HG02938 (cell line): Measurements from ENCODE around the gene TEX2.
"Not testable (repeated sequence)": the region's sequence is repeated elsewhere in the genome, so short reads cannot be mapped to it uniquely, and the experiment has no call there.

Experiments used
- ATAC-seq: cut with Tn5 transposase; IDR thresholded peaks from one replicate; pipeline ENCODE4 v1.9.1; 2021; ENCODE audit warnings: mild to moderate bottlenecking, moderate library complexity; ENCODE audit not compliant: unreplicated experiment

The TEX2 gene

DNA sequence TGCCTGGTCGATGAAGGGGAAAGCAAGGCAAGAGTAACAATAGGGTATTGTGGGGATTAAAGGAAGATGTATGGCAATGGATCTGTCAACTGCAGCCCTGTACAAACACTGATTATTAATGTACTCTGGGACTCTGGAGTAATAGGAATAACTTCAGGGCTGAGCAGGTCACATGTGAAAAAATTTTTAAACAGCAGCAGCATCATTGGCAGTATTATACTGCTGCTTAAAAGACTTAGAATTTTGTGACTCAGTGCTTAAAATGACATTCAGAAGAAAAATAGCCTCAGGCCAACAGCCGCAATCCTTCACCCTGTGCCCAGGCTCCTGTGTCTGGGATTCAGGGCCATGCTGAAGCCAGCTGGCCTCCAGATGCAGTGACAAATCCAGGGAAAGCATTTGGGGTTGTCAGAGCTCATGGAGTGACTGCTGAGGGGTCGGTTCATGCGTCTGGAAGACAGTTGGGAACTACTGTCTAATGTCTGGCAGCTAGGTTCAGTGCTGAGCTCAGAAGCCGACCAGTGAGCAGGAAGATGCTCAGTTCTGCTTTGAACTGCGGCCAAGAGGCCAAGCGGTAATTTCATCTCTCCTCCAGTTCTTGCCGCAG lies 22.2 kb downstream of the TEX2 start:
- ATAC-seq = no peak

DNA sequence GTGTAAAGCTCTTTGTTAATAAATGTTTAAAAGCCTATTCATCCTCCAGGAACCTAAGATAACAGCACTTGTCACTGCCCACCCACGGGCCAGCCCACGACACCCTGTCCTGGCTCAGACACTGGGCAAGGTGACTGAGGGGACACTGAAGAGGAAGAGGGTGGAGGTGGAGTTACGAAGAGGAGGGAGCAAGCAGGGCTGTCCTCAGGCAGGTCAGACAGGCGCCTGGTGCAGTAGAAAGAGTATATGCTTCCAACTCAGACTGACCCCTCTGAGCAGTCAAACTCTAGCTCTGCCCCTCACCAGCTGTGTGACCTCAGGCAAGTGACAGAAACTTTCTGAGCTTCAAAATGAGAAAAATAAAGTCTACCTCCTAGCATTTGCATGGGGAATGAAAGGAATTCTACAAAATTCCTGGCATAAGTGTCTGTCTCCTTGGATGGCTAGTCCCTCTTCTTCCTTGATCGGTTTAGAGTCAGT lies 22.8 kb downstream of the TEX2 start:
- no peak for ATAC-seq

DNA sequence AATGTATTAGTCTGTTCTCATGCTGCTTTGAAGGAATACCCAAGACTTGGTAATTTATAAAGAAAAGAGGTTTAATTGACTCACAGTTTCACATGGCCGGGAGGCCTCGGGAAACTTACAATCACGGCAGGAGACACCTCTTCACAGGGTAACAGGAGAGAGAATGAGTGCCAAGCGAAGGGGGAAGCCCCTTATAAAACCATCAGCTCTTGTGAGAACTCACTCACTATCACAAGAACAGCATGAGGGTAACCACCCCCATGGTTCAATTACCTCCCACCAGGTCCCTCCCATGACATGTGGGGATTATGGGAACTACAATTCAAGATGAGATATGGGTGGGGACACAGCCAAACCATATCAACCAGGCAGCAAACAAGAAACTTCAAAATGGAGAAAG lies 24.6 kb downstream of the TEX2 start:
- not testable (repeated sequence) for ATAC-seq

DNA sequence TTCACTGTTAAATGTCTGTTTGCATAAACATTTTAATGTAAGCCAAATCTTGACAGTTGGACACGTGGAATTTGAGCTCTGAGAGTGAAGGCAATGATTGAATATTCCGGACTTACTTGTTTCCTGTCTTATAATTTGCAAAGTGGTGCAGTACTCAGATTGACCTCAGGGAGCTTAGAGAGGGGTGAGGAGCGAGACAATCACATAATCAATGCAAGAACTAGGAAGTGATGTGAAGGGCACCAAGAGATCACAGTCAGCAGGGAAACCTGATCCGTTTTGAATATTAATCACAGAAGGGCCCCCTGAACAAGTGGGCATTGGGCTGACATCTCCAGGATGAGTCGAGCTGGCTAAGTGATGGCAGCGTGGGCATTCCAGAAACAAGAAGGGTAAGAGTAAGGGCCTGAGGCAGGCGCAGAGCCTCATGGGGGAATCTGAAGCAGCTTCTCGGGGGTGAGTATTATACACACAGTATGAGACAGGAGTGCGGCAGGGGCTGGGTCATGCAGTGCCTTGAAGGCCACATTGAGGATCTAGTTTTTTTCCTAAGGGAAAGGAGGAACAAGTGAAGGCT lies 26.1 kb downstream of the TEX2 start:
- no peak for ATAC-seq

DNA sequence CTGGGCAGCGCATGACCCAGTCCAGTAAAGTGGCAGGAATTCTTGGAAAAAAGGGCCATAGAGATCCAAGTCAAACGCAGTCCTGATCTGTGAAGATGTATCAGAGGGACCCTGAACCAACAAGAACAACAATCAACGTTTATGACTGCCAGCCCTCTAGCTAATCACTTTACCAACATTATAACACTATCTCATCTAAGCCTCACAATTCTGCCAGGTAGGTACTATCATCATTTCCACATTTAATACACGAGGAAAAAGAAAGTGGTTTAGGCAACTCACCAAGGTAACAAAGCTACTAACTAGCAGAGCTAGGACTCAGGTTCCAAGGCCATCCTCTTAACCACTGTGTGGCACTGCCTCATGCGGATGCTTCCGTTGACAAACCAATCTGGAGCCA lies 28.1 kb downstream of the TEX2 start:
- no peak for ATAC-seq

DNA sequence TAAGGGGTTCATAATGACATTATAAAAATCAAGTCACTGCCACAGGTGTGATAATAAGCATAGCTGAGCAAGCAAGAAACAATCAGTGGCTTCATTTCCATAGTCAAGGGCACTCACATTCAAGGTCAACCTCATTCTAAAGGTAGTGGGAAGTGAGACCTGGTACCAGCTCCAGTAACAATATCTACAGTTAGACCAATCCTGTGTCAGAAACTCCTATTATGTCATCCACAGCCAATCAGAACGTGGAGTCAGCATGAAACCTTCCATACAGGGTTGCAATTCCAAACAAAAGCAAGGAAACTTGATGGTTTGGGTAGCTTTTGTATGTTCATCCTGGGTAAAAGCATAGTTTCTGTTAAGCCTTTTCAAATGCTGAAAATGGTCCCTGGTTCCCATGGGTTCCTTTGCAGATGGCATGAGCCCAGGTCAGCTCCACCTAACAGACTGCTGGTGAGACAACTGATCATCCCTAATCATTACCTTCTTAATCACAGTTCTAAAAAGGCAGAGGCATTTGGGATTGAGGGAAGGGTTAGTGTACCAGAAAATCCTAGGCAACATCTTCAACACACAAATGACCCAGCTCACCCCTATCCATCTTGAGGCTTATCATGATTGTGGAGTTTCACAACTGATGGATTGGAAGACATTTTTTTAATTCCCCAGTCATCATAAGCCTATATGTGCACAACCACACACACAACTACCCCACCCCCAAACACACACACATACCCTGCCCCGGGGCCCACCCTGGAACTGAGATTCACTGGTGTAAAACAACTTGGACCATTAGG lies 30.4 kb downstream of the TEX2 start:
- ATAC-seq = no peak

DNA sequence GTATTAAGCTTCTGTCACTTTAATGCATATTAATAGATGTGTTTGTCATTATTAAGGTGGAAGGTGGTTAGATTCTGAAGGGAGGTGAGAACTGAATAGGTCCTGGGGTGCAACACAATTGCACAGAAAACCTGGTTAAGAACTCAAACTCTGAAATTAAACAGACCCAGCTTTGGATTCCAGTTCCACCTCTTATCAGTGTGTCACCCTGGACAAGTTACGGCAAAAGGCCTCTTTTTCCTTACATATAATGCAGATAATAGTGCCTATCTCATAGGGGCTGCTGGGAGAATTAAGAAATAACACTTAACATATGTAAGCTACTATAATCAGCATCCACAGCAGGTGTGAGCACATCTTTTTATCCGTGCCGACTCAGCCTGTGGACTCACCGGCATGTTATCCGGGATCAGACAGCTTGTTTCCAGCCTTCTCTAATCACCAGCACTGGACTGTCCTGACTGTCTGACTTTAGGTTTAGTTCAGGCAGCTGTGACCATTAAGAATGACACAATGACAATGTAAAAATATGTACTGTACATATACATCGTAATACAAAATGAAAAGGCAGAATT lies 31.4 kb downstream of the TEX2 start:
- ATAC-seq = no peak

DNA sequence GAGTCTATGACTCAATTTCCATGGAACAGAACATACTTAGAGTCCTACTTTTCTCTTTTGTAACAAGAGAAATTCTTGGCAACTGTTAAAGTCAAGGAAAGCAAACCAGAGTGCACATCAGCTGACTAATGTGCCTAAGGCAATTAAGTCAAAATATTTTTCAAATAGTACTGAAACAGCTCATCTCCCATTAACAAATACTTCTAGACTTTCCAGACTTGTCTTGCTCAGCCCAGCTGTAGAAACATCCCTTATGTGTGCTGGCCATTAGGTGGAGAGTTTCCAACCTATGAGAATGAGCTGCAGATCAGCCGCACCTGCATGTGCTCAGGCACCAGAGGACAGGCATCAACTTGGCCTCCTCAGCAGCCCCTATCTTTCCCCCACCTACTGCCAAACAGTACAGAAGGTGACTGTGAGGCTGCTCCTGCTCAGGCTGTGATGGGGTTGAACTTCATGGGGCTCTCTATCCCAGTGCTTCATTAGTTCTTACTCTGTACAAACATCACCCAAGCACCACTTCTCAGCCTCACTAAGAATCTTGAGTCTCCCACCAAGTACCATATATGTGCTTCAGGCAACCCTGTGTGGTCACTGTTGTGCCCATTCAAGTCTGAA lies 32.2 kb downstream of the TEX2 start:
- ATAC-seq = no peak

DNA sequence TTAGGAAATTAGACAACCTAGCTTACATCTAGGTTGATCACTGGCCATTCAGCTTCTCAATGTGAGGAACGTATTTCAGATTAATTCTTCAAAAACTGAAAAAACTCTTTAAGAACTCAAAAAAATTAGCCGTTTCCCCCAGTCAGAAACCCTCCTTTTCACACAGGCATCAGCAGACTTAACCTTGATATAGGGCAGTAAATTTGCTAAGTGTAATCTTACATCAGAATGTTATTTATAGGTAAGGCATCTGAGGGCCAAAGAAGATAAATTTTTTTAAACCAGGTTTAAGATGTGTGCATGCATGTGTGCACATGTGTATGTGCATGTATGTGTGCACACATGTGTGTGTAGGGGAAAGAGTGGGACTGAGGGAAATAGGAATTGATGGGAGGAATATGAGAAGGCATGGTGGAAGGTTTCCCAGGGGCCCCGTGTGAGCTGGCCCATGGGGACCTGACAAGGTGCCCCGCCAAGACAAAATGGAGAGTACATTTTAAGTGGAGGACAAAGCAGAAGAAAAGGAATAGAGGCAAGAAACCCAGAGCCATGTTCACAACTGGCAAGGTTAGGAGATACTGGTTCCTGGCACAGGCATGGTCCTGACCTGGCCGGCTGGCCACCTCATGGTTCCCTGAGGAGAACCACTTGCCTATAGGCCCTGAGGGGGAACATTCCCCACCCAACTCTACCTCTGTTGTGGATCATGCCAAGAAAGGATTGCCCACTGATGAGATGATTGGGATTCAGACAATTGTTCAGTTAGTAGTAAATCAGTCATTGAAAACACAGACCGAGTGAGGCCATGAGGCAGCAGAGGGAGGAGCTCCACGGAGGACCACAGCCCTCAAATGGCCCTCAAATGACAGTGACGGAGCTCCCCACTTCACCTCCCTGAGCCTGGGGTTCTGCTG lies 33.0 kb downstream of the TEX2 start:
- no peak for ATAC-seq

DNA sequence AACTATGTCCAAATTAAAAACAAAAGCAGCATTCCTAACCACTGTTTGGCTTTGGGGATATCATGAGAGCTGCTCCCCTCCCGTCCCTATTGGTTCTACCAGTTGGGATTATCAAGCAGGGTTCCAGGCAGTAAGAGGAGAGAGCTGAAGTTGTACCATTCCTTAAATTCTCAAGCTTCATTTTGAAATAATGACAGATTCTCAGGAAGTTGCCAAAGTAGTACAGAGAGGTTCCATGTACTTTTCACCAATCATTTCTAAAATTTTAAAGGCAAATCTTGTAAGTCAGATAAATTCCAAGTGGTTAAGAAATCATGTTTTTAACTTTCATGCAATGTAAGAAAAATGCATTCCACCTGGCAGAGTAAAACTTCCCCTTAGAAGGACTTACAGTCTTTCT lies 36.9 kb downstream of the TEX2 start:
- ATAC-seq = no peak

DNA sequence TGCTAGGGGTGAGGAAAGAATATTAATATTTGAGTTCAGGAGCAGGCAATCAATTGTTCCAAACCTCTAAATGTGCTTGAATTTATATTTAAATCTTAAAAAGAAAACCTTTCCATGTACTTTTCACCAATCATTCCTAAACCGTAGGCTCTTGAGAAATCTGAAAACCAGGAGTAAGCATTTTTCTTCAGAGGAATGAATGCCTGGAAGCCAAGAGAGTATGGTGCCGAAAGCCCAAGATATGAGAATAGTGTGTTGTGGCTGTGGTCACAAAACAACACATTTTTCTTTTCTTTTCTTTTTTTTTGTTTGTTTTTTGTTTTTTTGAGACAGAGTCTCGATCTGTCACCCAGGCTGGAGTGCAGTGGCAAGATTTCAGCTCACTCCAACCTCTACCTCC lies 37.6 kb downstream of the TEX2 start:
- ATAC-seq = no peak

DNA sequence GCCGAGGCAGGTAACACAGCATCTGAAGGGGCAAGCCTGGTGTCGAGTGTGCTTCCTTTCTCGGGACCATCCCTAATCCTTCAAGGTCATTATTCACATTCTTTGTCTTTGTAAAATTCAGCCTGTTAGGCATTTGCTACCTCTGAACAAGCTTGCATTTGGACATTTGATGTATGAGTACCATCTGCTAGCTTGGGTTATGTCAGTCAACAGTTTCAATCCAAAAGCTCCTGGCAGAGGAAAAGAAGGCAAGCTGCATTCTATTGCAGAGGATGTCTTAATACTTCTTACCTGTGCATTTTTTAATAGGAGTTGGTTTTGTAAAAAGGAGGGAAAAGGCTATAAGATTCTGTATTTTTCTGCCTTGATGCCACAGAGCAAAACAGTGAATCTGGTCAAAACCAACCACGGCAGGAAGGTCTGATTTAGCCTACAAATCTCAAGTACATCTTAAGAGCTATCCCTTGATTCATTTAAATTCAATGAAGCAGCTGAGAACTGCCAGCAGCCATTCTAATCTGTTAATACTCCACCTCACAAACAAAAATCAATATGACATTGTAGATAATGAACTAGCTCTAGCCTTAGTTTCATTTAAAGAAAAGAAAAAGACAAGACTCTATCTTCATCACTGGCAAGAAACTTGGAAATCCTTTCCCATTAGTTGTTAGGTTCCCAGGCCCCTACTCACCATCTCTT lies 39.0 kb downstream of the TEX2 start:
- no peak for ATAC-seq

DNA sequence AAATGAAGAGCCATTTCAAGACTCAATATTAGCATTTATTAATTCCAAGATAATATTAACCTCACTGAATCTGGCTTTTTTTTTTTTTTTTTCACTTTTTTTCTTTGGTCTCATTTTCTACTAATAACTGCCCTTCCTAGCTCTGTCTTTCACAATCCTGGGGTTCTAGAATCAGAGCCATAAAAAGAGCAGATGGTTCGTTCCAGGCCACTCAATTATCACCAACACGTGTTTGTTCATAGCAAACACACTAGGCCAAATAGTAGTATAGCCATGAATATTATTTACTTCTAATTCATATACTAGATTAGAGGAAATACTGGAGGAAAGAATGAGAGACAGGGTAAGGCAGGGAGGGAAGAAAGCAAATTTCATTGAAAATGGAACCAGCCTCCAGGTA lies 39.8 kb downstream of the TEX2 start:
- ATAC-seq = no peak

DNA sequence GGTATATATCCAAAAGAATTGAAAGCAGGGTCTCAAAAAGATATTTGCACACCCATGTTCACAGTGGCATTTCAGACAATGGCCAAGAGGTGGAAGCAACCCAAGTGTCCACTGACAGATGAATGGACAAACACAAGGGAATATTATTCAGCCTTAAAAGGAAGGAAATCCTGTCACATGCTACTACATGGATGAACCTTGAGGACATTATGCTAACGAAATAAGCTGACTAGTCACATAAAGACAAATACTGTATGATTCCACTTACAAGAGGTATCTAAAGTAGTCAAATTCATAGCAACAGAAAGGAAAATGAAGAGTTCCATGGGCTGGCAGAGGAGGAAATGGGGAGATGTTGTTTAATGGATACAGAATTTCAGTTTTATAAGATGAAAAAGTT lies 41.4 kb downstream of the TEX2 start:
- no peak for ATAC-seq

DNA sequence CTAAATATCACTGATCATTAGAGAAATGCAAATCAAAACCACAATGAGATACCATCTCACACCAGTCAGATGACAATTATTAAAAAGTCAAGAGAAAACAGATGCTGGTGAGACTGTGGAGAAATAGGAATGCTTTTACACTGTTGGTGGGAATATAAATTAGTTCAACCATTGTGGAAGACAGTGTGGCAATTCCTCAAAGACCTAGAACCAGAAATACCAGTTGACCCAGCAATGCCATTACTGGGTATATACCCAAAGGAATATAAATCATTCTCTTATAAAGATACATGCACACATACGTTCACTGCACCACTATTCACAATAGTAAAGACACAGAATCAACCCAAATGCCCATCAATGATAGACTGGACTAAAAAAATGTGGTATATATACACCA lies 42.5 kb downstream of the TEX2 start:
- not testable (repeated sequence) for ATAC-seq

DNA sequence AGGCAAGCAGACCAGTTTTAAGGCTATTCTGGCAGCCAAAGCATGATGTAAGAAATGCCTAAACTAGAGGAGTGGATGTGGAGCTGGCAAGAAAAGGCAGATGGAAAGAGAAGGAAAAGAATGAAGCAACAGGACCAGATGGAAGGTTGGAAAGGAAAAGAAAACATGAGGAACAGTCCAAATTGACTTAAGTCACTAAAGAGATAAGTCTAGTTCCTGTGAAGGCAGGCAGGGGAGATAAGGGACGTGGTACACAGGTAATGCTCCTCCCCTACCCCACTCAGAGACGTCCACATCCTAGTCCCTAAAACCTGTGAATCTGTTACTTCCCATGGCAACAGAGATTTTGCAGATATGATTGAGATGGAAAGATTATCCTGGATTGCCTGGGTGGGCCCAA lies 43.5 kb downstream of the TEX2 start:
- ATAC-seq = no peak

DNA sequence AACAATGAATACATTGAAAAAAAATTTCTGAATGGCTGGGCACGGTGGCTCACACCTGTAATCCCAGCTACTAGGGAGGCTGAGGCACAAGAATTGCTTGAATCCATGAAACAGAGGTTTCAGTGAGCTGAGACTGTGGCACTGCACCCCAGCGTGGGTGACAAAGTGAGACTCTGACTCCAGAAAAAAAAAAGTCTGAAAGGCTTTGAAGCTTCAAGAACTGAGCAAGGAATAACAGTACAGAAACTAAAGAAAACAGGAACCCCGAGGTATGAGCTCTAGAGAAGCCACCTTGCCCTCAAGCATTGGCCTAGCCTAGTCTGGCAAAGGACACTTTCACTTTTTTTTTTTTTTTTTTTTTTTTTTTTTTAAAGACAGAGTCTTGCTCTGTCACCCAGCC lies 45.0 kb downstream of the TEX2 start:
- no peak for ATAC-seq

DNA sequence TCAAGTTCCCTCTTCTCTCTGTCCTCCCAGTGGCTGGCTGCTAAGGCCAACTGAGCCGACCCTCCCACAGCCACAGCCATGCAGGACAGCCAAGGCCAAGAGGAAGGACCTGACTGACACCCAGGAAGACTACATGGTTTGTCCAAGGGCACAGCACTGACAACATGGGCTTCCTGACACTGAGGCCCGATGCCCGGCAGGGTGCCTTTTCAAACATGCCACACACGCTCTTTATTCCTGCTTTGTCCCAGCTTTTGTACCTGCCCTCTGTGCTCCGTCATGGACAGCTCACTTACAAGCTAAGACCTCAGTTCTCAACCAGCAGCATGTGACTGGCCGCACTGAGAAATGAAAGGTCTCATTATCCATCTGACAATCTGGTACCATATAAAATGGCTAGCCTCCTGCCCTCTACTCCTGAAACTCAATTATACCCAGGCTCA lies 45.8 kb downstream of the TEX2 start:
- no peak for ATAC-seq

DNA sequence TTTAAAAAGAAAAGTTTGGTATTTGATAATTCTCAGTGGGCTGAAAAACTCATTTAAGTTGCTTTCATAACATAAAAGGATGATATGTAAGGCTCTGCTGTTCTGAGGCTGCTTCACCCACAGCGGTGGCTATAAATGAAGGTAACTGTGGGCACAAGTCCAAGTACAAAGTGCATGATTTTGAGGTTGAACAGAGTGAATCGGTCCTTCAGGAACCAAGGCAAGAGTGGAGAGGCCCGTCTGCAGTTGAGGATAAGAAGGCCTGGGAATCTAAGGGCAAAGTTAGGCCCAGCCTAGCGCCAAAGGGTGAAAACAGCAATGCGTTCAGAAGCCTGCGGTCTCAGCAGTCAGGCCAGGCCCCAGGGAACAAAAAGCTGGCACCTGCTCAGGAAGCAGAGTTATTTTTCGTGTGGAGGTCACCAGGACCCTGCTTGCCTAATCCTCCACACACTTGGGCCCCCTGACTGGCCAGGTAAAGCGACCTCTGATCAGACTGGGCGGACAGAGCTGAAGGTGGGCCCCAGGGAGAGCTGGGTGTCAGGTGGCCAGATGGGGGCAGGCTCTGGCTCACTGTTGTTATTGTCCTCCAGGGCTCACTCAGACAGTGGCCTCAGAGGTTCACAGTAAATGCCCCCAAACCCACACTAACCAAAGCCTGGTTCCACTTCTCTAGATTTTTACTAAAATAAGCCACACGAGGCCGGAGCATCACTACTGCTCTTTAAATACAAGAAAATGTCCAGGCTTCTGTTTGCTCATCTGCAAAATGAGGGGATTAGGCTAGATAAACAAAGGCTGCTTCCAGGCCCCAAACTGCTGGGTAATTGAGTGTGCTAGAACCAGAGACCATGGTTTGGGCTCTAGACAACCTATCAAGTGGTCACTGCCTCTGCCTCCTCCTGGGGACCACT lies 46.5 kb downstream of the TEX2 start:
- no peak for ATAC-seq
